HEK293 (cell line): Measurements from ENCODE around the gene ADCY10.
A peak's percentile ranks its signal among the peaks of the same experiment; 100 is the strongest.

Source experiments
- BCL11A ChIP-seq: fragments of 450-650 bp; formaldehyde crosslinking; IDR thresholded peaks from 2 replicates; pipeline ENCODE4 v1.5.1; 2016; ENCODE audit warnings: low read depth, missing biosample characterization, missing genetic modification characterization
- BCL11B ChIP-seq: fragments of 450-650 bp; formaldehyde crosslinking; IDR thresholded peaks from 2 replicates; pipeline ENCODE4 v1.5.1; 2016; ENCODE audit warnings: low read depth, missing biosample characterization, missing genetic modification characterization
- HOXD13 ChIP-seq: sonication (generic); formaldehyde crosslinking; IDR thresholded peaks from 2 replicates; pipeline ENCODE4 v1.8.0; 2022; ENCODE audit warnings: missing genetic modification reagents, borderline replicate concordance
- IKZF3 ChIP-seq: fragments of 450-650 bp; IDR thresholded peaks from 2 replicates; pipeline ENCODE4 v1.5.0; 2018; ENCODE audit warnings: missing biosample characterization, mild to moderate bottlenecking, missing genetic modification characterization, moderate library complexity
- MEIS1 ChIP-seq: sonication (generic); formaldehyde crosslinking; IDR thresholded peaks from 2 replicates; pipeline ENCODE4 v1.8.1; 2022; ENCODE audit warnings: missing genetic modification reagents, mild to moderate bottlenecking, borderline replicate concordance
- MYNN ChIP-seq: fragments of 450-650 bp; formaldehyde crosslinking; IDR thresholded peaks from 2 replicates; pipeline ENCODE4 v1.5.1; 2016; ENCODE audit warnings: missing biosample characterization, missing genetic modification characterization, borderline replicate concordance
- OVOL3 ChIP-seq: fragments of 450-650 bp; formaldehyde crosslinking; IDR thresholded peaks from 2 replicates; pipeline ENCODE4 v1.5.1; 2016; ENCODE audit warnings: missing biosample characterization, missing genetic modification characterization
- PRDM1 ChIP-seq: fragments of 450-650 bp; formaldehyde crosslinking; IDR thresholded peaks from 2 replicates; pipeline ENCODE4; 2016; ENCODE audit warnings: missing biosample characterization, missing genetic modification characterization
- REPIN1 ChIP-seq: fragments of 450-650 bp; formaldehyde crosslinking; IDR thresholded peaks from 2 replicates; pipeline ENCODE4 v1.5.1; 2017; ENCODE audit warnings: missing biosample characterization, missing genetic modification characterization, low read depth
- SETDB1 ChIP-seq: IDR thresholded peaks from one replicate; pipeline ENCODE4 v1.6.1; 2017; ENCODE audit warnings: mild to moderate bottlenecking, low read length, moderate library complexity, mixed read lengths; ENCODE audit not compliant: insufficient read length
- ZBTB21 ChIP-seq: fragments of 450-650 bp; formaldehyde crosslinking; IDR thresholded peaks from 2 replicates; pipeline ENCODE4 v1.5.1; 2017; ENCODE audit warnings: missing biosample characterization, missing genetic modification characterization
- ZBTB48 ChIP-seq: fragments of 450-650 bp; formaldehyde crosslinking; IDR thresholded peaks from 2 replicates; pipeline ENCODE4 v1.5.1; 2016; ENCODE audit warnings: missing biosample characterization, missing genetic modification characterization
- ZFP3 ChIP-seq: fragments of 450-650 bp; formaldehyde crosslinking; IDR thresholded peaks from 2 replicates; pipeline ENCODE4 v1.5.1; 2016; ENCODE audit warnings: low read depth, missing biosample characterization, missing genetic modification characterization
- ZNF112 ChIP-seq: fragments of 450-650 bp; formaldehyde crosslinking; IDR thresholded peaks from 2 replicates; pipeline ENCODE4 v1.5.0; 2017; ENCODE audit warnings: missing biosample characterization, missing genetic modification characterization
- ZNF138 ChIP-seq: fragments of 450-650 bp; formaldehyde crosslinking; IDR thresholded peaks from 2 replicates; pipeline ENCODE4 v1.5.1; 2016; ENCODE audit warnings: missing biosample characterization, missing genetic modification characterization, borderline replicate concordance
- ZNF146 ChIP-seq: fragments of 450-650 bp; formaldehyde crosslinking; IDR thresholded peaks from 2 replicates; pipeline ENCODE4 v1.5.1; 2016; ENCODE audit warnings: missing biosample characterization, missing genetic modification characterization
- ZNF174 ChIP-seq: fragments of 450-650 bp; formaldehyde crosslinking; IDR thresholded peaks from 2 replicates; pipeline ENCODE4 v1.5.0; 2017; ENCODE audit warnings: missing biosample characterization, mild to moderate bottlenecking, missing genetic modification characterization
- ZNF175 ChIP-seq: fragments of 450-650 bp; formaldehyde crosslinking; IDR thresholded peaks from 2 replicates; pipeline ENCODE4 v1.5.1; 2016; ENCODE audit warnings: missing biosample characterization, missing genetic modification characterization
- ZNF184 ChIP-seq: fragments of 450-650 bp; IDR thresholded peaks from 2 replicates; pipeline ENCODE4 v1.5.1; 2018; ENCODE audit warnings: missing biosample characterization, mild to moderate bottlenecking, missing genetic modification characterization
- ZNF274 ChIP-seq, 2 experiments: fragments of 200-500 bp in 1 of 2; fragments of 450-650 bp in 1 of 2; sonication (Bioruptor generic) in 1 of 2; formaldehyde crosslinking in 1 of 2; IDR thresholded peaks; 2 replicates each; pipeline versions ENCODE4 v1.5.1 to v1.6.1; 2014 to 2016; ENCODE audit warnings: borderline replicate concordance in 1 of 2, inconsistent platforms in 1 of 2, low read length in 1 of 2, missing biosample characterization in 1 of 2, missing genetic modification characterization in 1 of 2
- ZNF423 ChIP-seq: fragments of 450-650 bp; formaldehyde crosslinking; IDR thresholded peaks from 2 replicates; pipeline ENCODE4 v1.5.1; 2016; ENCODE audit warnings: missing biosample characterization, missing genetic modification characterization
- ZNF426 ChIP-seq: fragments of 450-650 bp; formaldehyde crosslinking; IDR thresholded peaks from 2 replicates; pipeline ENCODE4 v1.5.1; 2017; ENCODE audit warnings: missing biosample characterization, missing genetic modification characterization, mild to moderate bottlenecking, inconsistent platforms, moderate library complexity
- ZNF514 ChIP-seq: fragments of 450-650 bp; formaldehyde crosslinking; IDR thresholded peaks from 2 replicates; pipeline ENCODE4 v1.5.1; 2016; ENCODE audit warnings: missing biosample characterization, missing genetic modification characterization
- ZNF530 ChIP-seq: fragments of 450-650 bp; formaldehyde crosslinking; IDR thresholded peaks from 2 replicates; pipeline ENCODE4 v1.5.1; 2016; ENCODE audit warnings: low read depth, missing biosample characterization, missing genetic modification characterization
- ZNF544 ChIP-seq: fragments of 450-650 bp; formaldehyde crosslinking; IDR thresholded peaks from 2 replicates; pipeline ENCODE4 v1.5.0; 2017; ENCODE audit warnings: missing biosample characterization, missing genetic modification characterization
- ZNF548 ChIP-seq: fragments of 450-650 bp; formaldehyde crosslinking; IDR thresholded peaks from 2 replicates; pipeline ENCODE4 v1.5.1; 2016; ENCODE audit warnings: missing biosample characterization, missing genetic modification characterization
- ZNF571 ChIP-seq: fragments of 450-650 bp; formaldehyde crosslinking; IDR thresholded peaks from 2 replicates; pipeline ENCODE4 v1.5.0; 2017; ENCODE audit warnings: missing biosample characterization, missing genetic modification characterization
- ZNF610 ChIP-seq: fragments of 450-650 bp; formaldehyde crosslinking; IDR thresholded peaks from 2 replicates; pipeline ENCODE4 v1.5.1; 2016; ENCODE audit warnings: missing biosample characterization, missing genetic modification characterization, borderline replicate concordance
- ZNF670 ChIP-seq: fragments of 450-650 bp; formaldehyde crosslinking; IDR thresholded peaks from 2 replicates; pipeline ENCODE4 v1.5.1; 2016; ENCODE audit warnings: missing biosample characterization, missing genetic modification characterization, low read depth
- ZNF677 ChIP-seq: fragments of 450-650 bp; IDR thresholded peaks from 2 replicates; pipeline ENCODE4 v1.5.0; 2018; ENCODE audit warnings: missing biosample characterization, mild to moderate bottlenecking, missing genetic modification characterization, moderate library complexity
- ZNF701 ChIP-seq: fragments of 450-650 bp; formaldehyde crosslinking; IDR thresholded peaks from 2 replicates; pipeline ENCODE4 v1.5.1; 2016; ENCODE audit warnings: missing biosample characterization, missing genetic modification characterization
- ZNF707 ChIP-seq: fragments of 450-650 bp; formaldehyde crosslinking; IDR thresholded peaks from 2 replicates; pipeline ENCODE4 v1.5.1; 2016; ENCODE audit warnings: missing biosample characterization, missing genetic modification characterization
- ZSCAN23 ChIP-seq: fragments of 450-650 bp; formaldehyde crosslinking; IDR thresholded peaks from 2 replicates; pipeline ENCODE4 v1.5.1; 2016; ENCODE audit warnings: missing biosample characterization, missing genetic modification characterization
- TF ChIP-seq, protein P1 (sequence below): fragments of 450-650 bp; formaldehyde crosslinking; conservative IDR thresholded peaks from 2 replicates; pipeline ENCODE4 v1.5.1; 2016; ENCODE audit warnings: low read depth, missing biosample characterization, missing genetic modification characterization
- TF ChIP-seq, protein P2 (sequence below): fragments of 450-650 bp; formaldehyde crosslinking; IDR thresholded peaks from 2 replicates; pipeline ENCODE4 v1.5.1; 2016; ENCODE audit warnings: missing biosample characterization, missing genetic modification characterization

The ADCY10 gene

DNA sequence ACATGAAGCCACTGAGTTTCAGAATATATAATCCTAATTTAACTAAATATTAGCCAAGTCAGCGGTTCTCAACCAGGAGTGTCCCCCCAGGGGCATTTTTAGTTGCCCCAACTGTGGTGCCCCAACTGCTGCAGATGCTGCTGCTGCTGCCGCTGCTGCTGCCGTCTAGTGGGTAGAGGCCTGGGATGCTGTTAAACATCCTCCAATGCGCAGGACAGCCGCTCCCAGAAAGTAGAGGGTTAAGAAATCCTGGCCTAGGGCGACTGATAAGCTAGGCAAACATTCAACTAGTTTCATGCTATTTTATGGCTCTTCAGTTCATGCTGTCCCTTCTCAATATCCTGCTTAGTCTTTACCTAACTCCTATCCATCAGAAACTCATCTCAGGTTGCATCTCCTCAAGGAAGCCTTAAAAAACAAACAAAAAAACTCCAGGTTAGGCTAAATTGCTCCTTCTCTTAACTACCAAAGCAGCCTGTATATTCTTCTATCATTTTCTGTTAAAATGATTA lies 12.6 kb upstream of the ADCY10 start (continued):
- no peak for TF ChIP-seq ZNF677
- TF ChIP-seq ZNF670 = no peak
- no peak for TF ChIP-seq ZNF544
- no peak for TF ChIP-seq ZNF514
- 0 out of 2 replicates have a peak, but pooled peaks have one; percentile 26 for TF ChIP-seq BCL11A (tag by site-specific recombination)
- TF ChIP-seq SETDB1 = no peak
- TF ChIP-seq ZNF175 (tag by site-specific recombination) = no peak
- TF ChIP-seq ZNF112 = no peak
- TF ChIP-seq ZNF530 (tag by site-specific recombination) = no peak
- no peak for TF ChIP-seq BCL11B
- TF ChIP-seq ZNF571 = no peak
- TF ChIP-seq MEIS1 (CRISPR knock-in tag) = no peak
- TF ChIP-seq ZNF146 = no peak; the same call in 1 of the 2 replicates
- no peak for TF ChIP-seq ZNF426 (tag by site-specific recombination)
- TF ChIP-seq ZNF548 = no peak
- TF ChIP-seq, protein P1, sequence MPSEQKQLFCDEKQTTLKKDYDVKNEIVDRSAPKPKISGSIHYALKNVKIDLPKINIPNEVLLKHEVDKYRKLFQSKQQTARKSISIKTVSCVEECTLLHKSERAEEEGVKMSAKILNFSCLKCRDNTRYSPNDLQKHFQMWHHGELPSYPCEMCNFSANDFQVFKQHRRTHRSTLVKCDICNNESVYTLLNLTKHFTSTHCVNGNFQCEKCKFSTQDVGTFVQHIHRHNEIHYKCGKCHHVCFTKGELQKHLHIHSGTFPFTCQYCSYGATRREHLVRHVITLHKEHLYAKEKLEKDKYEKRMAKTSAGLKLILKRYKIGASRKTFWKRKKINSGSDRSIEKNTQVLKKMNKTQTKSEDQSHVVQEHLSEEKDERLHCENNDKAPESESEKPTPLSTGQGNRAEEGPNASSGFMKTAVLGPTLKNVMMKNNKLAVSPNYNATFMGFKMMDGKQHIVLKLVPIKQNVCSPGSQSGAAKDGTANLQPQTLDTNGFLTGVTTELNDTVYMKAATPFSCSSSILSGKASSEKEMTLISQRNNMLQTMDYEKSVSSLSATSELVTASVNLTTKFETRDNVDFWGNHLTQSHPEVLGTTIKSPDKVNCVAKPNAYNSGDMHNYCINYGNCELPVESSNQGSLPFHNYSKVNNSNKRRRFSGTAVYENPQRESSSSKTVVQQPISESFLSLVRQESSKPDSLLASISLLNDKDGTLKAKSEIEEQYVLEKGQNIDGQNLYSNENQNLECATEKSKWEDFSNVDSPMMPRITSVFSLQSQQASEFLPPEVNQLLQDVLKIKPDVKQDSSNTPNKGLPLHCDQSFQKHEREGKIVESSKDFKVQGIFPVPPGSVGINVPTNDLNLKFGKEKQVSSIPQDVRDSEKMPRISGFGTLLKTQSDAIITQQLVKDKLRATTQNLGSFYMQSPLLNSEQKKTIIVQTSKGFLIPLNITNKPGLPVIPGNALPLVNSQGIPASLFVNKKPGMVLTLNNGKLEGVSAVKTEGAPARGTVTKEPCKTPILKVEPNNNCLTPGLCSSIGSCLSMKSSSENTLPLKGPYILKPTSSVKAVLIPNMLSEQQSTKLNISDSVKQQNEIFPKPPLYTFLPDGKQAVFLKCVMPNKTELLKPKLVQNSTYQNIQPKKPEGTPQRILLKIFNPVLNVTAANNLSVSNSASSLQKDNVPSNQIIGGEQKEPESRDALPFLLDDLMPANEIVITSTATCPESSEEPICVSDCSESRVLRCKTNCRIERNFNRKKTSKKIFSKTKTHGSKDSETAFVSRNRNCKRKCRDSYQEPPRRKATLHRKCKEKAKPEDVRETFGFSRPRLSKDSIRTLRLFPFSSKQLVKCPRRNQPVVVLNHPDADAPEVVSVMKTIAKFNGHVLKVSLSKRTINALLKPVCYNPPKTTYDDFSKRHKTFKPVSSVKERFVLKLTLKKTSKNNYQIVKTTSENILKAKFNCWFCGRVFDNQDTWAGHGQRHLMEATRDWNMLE (tag by site-specific recombination) = no peak; the same call in 1 of the 2 replicates
- 0 out of 2 replicates have a peak, but pooled peaks have one; percentile 17 for TF ChIP-seq HOXD13
- TF ChIP-seq ZBTB48 (tag by site-specific recombination) = no peak
- no peak for TF ChIP-seq ZNF184 (tag by site-specific recombination)
- no peak for TF ChIP-seq ZNF174 (tag by site-specific recombination)
- peak; percentile 94 for TF ChIP-seq IKZF3 (tag by site-specific recombination)
- TF ChIP-seq ZNF610 (tag by site-specific recombination) = peak; percentile 96
- peak; percentile 71 for TF ChIP-seq ZFP3 (tag by site-specific recombination)
- TF ChIP-seq, protein P2, sequence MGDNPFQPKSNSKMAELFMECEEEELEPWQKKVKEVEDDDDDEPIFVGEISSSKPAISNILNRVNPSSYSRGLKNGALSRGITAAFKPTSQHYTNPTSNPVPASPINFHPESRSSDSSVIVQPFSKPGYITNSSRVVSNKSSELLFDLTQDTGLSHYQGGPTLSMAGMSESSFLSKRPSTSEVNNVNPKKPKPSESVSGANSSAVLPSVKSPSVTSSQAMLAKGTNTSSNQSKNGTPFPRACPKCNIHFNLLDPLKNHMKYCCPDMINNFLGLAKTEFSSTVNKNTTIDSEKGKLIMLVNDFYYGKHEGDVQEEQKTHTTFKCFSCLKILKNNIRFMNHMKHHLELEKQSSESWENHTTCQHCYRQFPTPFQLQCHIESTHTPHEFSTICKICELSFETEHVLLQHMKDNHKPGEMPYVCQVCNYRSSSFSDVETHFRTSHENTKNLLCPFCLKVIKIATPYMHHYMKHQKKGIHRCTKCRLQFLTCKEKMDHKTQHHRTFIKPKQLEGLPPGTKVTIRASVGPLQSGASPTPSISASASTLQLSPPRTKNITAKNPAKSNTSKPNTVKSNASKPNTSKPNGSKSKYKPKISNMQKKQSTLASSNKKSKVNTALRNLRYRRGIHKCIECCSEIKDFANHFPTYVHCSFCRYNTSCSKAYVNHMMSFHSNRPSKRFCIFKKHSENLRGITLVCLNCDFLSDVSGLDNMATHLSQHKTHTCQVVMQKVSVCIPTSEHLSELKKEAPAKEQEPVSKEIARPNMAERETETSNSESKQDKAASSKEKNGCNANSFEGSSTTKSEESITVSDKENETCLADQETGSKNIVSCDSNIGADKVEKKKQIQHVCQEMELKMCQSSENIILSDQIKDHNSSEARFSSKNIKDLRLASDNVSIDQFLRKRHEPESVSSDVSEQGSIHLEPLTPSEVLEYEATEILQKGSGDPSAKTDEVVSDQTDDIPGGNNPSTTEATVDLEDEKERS (tag by site-specific recombination) = no peak
- no peak for TF ChIP-seq PRDM1 (tag by site-specific recombination)
- no peak for TF ChIP-seq ZNF701 (tag by site-specific recombination)
- TF ChIP-seq ZSCAN23 (tag by site-specific recombination) = no peak
- TF ChIP-seq ZBTB21 = peak; percentile 9; the same call in 1 of the 2 replicates
- TF ChIP-seq MYNN = no peak
- TF ChIP-seq ZNF138 = no peak
- TF ChIP-seq ZNF423 (tag by site-specific recombination) = no peak
- no peak for TF ChIP-seq ZNF707 (tag by site-specific recombination)
- 0 out of 2 replicates have a peak, but pooled peaks have one; percentile 44 for TF ChIP-seq OVOL3 (tag by site-specific recombination)
- TF ChIP-seq REPIN1 (tag by site-specific recombination) = no peak
- TF ChIP-seq ZNF274 (IDR thresholded peaks at IDR 0.05; ENCODE audit: low read length) = no peak
- no peak for TF ChIP-seq ZNF274 (tag by site-specific recombination; IDR thresholded peaks at IDR 0.05; ENCODE audit: borderline replicate concordance)
